ENCODE measurements around the gene IQCB1. TPM values are rescaled to one million over a fixed set of nuclear protein-coding genes. Genes with fewer than 3 reads are reported as not detected.

Gene IQCB1
- total and polyA plus RNA-seq, 2 experiments from 2014 or later, result 28.8 to 39.0 TPM

- Mint-ChIP-seq H3K4me3 (no peak overlapping the region), H3K27me3 (ENCODE audit: insufficient read depth, low read depth, poor library complexity) (no peaks in the 10 kb centered on the region), H3K36me3 (ENCODE audit: low read depth) (no peaks in the 10 kb centered on the region), H3K27ac (no peak overlapping the region), H3K9me3 (no peaks in the 10 kb centered on the region), H3K4me1 (no peaks in the 10 kb centered on the region)
- Histone ChIP-seq H4K20me1 (replicated peaks; ENCODE audit: insufficient read depth) (no peaks in the 10 kb centered on the region), H3K4me2 (no peak overlapping the region), H3K27ac (ENCODE audit: low read depth) (no peak overlapping the region), H3K27me3 (ENCODE audit: insufficient read depth) (no peaks in the 10 kb centered on the region), H3K4me1 (ENCODE audit: insufficient read depth) (no peaks in the 10 kb centered on the region), H3K36me3 (ENCODE audit: insufficient read depth) (no peaks in the 10 kb centered on the region), H3K9me2 (ENCODE audit: insufficient read depth) (no peaks in the 10 kb centered on the region), H3F3A (replicated peaks; ENCODE audit: low read depth) (no peaks in the 10 kb centered on the region), H3K4me3 (no peak overlapping the region), H3K79me2 (replicated peaks; ENCODE audit: insufficient read depth) (no peaks in the 10 kb centered on the region), H2AFZ (no peak overlapping the region)
- no peak for ATAC-seq
- TF ChIP-seq ETS1 (IDR thresholded peaks at IDR 0.05) (no peak), EZH2phosphoT487 (IDR thresholded peaks at IDR 0.05; ENCODE audit: unreplicated experiment) (no peak)
- no peak for DNase-seq (ENCODE audit: low spot score)
Measured at GRCh38 chr3:121871430-121871829, 36.6 kb upstream of the IQCB1 start.

GRCh38 chr3:121870717-121871116, 35.9 kb upstream of the IQCB1 start:
- ATAC-seq, result no peak
- Histone ChIP-seq H3K27me3 (ENCODE audit: insufficient read depth) (no peaks in the 10 kb centered on the region), H3K4me2 (no peak overlapping the region), H3K4me3 (no peak overlapping the region), H4K20me1 (replicated peaks; ENCODE audit: insufficient read depth) (no peaks in the 10 kb centered on the region), H3K4me1 (ENCODE audit: insufficient read depth) (no peaks in the 10 kb centered on the region), H3K79me2 (replicated peaks; ENCODE audit: insufficient read depth) (no peaks in the 10 kb centered on the region), H3K27ac (ENCODE audit: low read depth) (no peak overlapping the region), H3K9me2 (ENCODE audit: insufficient read depth) (no peaks in the 10 kb centered on the region), H2AFZ (no peak overlapping the region), H3F3A (replicated peaks; ENCODE audit: low read depth) (no peaks in the 10 kb centered on the region), H3K36me3 (ENCODE audit: insufficient read depth) (no peaks in the 10 kb centered on the region)
- no peak overlapping the region for H3K27ac Mint-ChIP-seq
- H3K4me1 Mint-ChIP-seq, result no peaks in the 10 kb centered on the region
- H3K4me3 Mint-ChIP-seq, result no peak overlapping the region
- H3K36me3 Mint-ChIP-seq (ENCODE audit: low read depth), result peaks cover 4% of the 10 kb centered on the region; the same call in 2 of the 3 replicates
- H3K9me3 Mint-ChIP-seq, result no peaks in the 10 kb centered on the region
- H3K27me3 Mint-ChIP-seq (ENCODE audit: insufficient read depth, low read depth, poor library complexity), result no peaks in the 10 kb centered on the region
- DNase-seq (ENCODE audit: low spot score), result no peak
- TF ChIP-seq REST (IDR thresholded peaks at IDR 0.05; ENCODE audit: unreplicated experiment) (no peak), CTCF (conservative IDR thresholded peaks at IDR 0.05; ENCODE audit: low read depth in 2 of 2) (no peak), ZNF331 (CRISPR knock-in tag; IDR thresholded peaks at IDR 0.05; ENCODE audit: low read depth) (no peak), JUNB (IDR thresholded peaks at IDR 0.05; ENCODE audit: unreplicated experiment) (no peak), POLR2AphosphoS5 (IDR thresholded peaks at IDR 0.05; ENCODE audit: low read depth) (no peak), CREB1 (CRISPR knock-in tag; IDR thresholded peaks at IDR 0.05; ENCODE audit: low read depth) (no peak), EZH2 (IDR thresholded peaks at IDR 0.05; ENCODE audit: low read depth, unreplicated experiment) (no peak), STAT1 (IDR thresholded peaks at IDR 0.05; ENCODE audit: unreplicated experiment) (no peak)
